Adrenal gland (tissue), 12 donors: ENCODE data around the gene FOXRED2. TPM values are rescaled to one million over a fixed set of nuclear protein-coding genes. Genes with fewer than 3 reads are reported as not detected.
A peak's percentile ranks its signal among the peaks of the same experiment; 100 is the strongest.
"Not testable (repeated sequence)": the region's sequence is repeated elsewhere in the genome, so short reads cannot be mapped to it uniquely, and the experiment has no call there.

Experiments
- DNase-seq, 7 donors: peaks; one replicate each; pipeline ENCODE4 v3.0.0-alpha.2; 2019 to 2020
- H3K27ac ChIP-seq, 5 donors: fragments of 200-600 bp; sonication (generic) in 4 of 5; 1 replicate in 3 of 5; 2 replicates in 2 of 5; pipeline versions ENCODE4 v1.5.1 to v1.8.0; 2016 to 2020; ENCODE audit warnings: mild to moderate bottlenecking in 1 of 5
- H3K27me3 ChIP-seq: fragments of 200-600 bp; 2 replicates; pipeline ENCODE4 v1.8.0; 2021
- H3K36me3 ChIP-seq, 2 donors: fragments of 200-600 bp; replicated peaks in 1 of 2; 1 replicate in 1 of 2; 2 replicates in 1 of 2; pipeline versions ENCODE4 v1.5.1 to v1.8.0; 2018 to 2022
- H3K4me1 ChIP-seq, 2 donors: fragments of 200-600 bp; replicated peaks in 1 of 2; 1 replicate in 1 of 2; 2 replicates in 1 of 2; pipeline versions ENCODE4 v1.5.1 to v1.8.0; 2018 to 2021
- H3K4me3 ChIP-seq, 4 donors: fragments of 200-600 bp; sonication (generic) in 3 of 4; one replicate each; pipeline ENCODE4 v1.5.1; 2016 to 2018
- H3K9me3 ChIP-seq, 3 donors: fragments of 200-600 bp; sonication (generic) in 1 of 3; replicated peaks in 1 of 3; 1 replicate in 2 of 3; 2 replicates in 1 of 3; pipeline versions ENCODE4 v1.5.1 to v1.8.0; 2016 to 2021
- POLR2A ChIP-seq, 2 donors: fragments of 450-650 bp; IDR thresholded peaks; one replicate each; pipeline ENCODE4 v1.6.1; 2017; ENCODE audit warnings: antibody characterized with exemption in 2 of 2, mild to moderate bottlenecking in 2 of 2, moderate library complexity in 1 of 2
- WGBS, 4 donors: extraction: QIAGEN DNeasy Blood & Tissue Kit in 2 of 4; methylation state at CpG; one replicate each; pipeline versions ENCODE4 v1.1.5 to v1.1.7; 2013 to 2017; 5-methylcytosine and 5-hydroxymethylcytosine counted together
- intact Hi-C, 2 donors: fragments of 100-400 bp; cut with DNase I; formaldehyde crosslinking; loops; one replicate each; pipeline versions ENCODE4 v1.14.1 to v1.15.0; 2022 to 2023
- polyA plus RNA-seq, 3 donors: library from polyadenylated mRNA; stranded (reverse); fragments of 200-250 nt in 2 of 3; fragments of 350-450 nt in 1 of 3; fragmentation: Illumina TruSeq in 1 of 3; extraction: RNeasy Lipid Tissue Mini Kit (QIAGEN cat#74804) in 1 of 3; gene quantifications; one replicate each; pipeline ENCODE4 v1.2.3, GENCODE V29; 2013 to 2014
- total RNA-seq, 9 donors: library from RNA; depleted of rRNA in 4 of 9; stranded (reverse); fragments of >200 nt in 4 of 9; fragments of 120-200 nt in 1 of 9; fragmentation: NEBNext Ultra II Directional in 1 of 9; extraction: Animal tissue kit (Norgen Biotek cat#: 25700) in 1 of 9; gene quantifications; one replicate each; pipeline versions ENCODE4 v1.1.0 to v1.2.4, GENCODE V29; 2013 to 2023
- TF ChIP-seq, protein P1 (sequence below), 6 experiments: fragments of 450-650 bp in 4 of 6; fragments of 200-600 bp in 2 of 6; sonication (generic) in 1 of 6; IDR thresholded peaks; 1 replicate in 5 of 6; 2 replicates in 1 of 6; pipeline versions ENCODE4 v1.5.1 to v1.8.0; 2016 to 2021; ENCODE audit warnings: antibody characterized with exemption in 6 of 6, mild to moderate bottlenecking in 2 of 6, moderate library complexity in 1 of 6
- donor health status: healthy with polysubstance abuse.
- donor health status: Bipolar disorder and iron deficiency.
- donor health status: DM: yes; HTN: yes; CAD: no.
- donor health status: DM: no; HTN: no; CAD: no.
- donor health status: DM: no; HTN: no; CAD: no.
- donor health status: DM: yes; HTN: yes; CAD: no.

The FOXRED2 gene
- total and polyA plus RNA-seq, 12 donors: 5.5 to 37.6 (median 22.9) TPM

DNA sequence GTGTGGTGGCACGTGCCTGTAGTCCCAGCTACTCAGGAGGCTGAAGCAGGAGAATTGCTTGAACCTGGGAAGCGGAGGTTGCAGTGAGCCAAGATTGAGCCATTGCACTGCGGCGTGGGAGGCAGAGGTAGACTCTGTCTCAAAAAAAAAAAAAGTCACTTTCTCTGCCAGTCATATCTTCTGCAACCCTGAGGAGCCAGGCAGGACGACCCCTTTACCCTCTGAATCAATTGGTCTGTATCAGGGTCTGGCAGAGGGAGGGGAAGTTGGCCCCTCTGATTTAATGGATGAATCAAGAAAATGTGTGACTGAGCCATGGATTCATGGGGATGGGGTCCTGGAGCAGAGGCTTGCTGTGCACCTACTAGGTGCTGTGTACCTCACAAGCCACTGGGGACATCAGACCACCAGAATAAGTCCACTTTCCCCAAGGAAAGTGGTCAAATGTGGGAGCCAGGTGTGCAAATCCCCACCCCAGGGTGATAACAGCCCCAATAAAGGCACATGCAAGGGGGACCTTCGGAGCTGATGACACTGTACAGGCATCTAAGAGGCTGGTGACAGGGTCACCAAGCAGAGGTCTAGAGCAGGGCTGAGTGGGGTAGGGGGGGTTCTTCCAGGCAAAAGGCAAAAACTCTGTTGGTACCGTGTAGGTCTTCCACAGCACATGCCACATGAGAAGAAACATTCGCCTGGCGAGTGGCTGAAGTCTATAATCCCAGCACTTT lies 54.4 kb downstream of the FOXRED2 start:
- TF ChIP-seq, protein P1, sequence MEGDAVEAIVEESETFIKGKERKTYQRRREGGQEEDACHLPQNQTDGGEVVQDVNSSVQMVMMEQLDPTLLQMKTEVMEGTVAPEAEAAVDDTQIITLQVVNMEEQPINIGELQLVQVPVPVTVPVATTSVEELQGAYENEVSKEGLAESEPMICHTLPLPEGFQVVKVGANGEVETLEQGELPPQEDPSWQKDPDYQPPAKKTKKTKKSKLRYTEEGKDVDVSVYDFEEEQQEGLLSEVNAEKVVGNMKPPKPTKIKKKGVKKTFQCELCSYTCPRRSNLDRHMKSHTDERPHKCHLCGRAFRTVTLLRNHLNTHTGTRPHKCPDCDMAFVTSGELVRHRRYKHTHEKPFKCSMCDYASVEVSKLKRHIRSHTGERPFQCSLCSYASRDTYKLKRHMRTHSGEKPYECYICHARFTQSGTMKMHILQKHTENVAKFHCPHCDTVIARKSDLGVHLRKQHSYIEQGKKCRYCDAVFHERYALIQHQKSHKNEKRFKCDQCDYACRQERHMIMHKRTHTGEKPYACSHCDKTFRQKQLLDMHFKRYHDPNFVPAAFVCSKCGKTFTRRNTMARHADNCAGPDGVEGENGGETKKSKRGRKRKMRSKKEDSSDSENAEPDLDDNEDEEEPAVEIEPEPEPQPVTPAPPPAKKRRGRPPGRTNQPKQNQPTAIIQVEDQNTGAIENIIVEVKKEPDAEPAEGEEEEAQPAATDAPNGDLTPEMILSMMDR (IDR thresholded peaks at IDR 0.05): no peak
- TF ChIP-seq POLR2A (IDR thresholded peaks at IDR 0.05): no peak
- 77 to 81% (median 79%) methylated on average over 9 of the region's 9 CpGs for WGBS, 4 donors
- Histone ChIP-seq H3K9me3 (no peaks in the 10 kb centered on the region), H3K4me1 (peaks cover 26 to 39% of the 10 kb centered on the region in 2 donors), H3K36me3 (no peaks in the 10 kb centered on the region), H3K4me3 (no peak overlapping the region), H3K27ac (peak overlapping the region; percentile 58 to 90 (median 88)), H3K27me3 (no peaks in the 10 kb centered on the region)
- no peak for DNase-seq
- intact Hi-C loops: no loop called here

DNA sequence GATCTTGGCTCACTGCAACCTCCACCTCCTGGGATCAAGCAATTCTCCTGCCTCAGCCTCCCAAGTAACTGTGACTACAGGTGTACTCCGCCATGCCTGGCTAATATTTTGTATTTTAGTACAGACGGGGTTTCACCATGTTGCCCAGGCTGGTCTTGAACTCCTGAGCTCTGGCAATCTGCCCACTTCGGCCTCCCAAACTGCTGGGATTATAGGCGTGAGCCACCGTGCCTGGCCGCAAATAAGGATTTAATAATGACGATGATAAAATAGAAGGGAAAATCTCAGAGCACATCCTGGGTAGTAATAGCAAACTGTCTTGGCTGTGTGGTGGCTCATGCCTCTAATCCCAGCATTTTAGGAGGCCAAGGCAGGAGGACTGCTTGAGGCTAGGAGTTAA lies 55.9 kb downstream of the FOXRED2 start:
- H3K4me3 ChIP-seq, DNase-seq, H3K36me3 ChIP-seq, intact Hi-C loops, H3K27me3 ChIP-seq, H3K9me3 ChIP-seq: not testable (repeated sequence)
- H3K27ac ChIP-seq: peak overlapping the region in 3 of 5 donors; percentile 88 to 90 (median 90)
- 88 to 94% (median 91%) methylated on average over 7 of the region's 7 CpGs for WGBS, 4 donors
- peaks cover 26 to 39% of the 10 kb centered on the region in 2 donors for H3K4me1 ChIP-seq

DNA sequence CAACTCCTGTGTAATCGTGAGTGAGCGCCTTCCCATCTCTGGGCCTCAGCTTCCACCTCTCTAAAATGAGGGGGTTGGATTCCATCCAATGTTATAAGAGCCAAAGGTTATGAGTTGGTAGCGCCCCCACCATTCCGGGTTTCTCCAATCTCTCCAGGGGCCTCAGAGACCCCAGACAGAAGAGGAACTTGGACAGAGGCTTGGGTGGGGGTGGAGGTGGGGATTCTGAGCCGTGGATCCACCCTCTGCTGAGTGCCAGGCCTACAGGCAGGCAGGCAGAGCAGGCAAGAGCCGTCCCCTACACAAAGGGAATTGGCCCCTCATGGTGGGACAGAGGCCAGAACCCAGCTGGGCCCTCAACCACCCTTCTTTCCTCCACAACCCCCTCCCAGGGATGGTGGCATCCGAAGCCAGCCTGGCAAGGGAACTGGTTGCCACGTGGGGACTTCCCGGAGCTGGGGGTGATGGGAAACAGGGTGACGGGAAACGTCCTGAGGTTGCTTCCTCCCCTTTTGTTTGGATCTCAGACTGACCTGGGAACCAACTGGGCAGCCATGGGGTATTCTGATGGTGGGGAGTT lies 57.2 kb downstream of the FOXRED2 start:
- H3K4me1 ChIP-seq: peaks cover 21 to 39% of the 10 kb centered on the region in 2 donors
- 64 to 83% (median 75%) methylated on average over 10 to 11 of the region's 11 CpGs for WGBS, 4 donors
- no peak for TF ChIP-seq POLR2A (IDR thresholded peaks at IDR 0.05)
- TF ChIP-seq, protein P1 (IDR thresholded peaks at IDR 0.05): no peak
- H3K4me3 ChIP-seq: no peak overlapping the region
- no peaks in the 10 kb centered on the region for H3K9me3 ChIP-seq
- H3K27me3 ChIP-seq: no peaks in the 10 kb centered on the region
- no peak for DNase-seq
- intact Hi-C loops: loop anchor here in 1 of 2 donors (10.0 kb wide), 1 partner anchor 55 kb away; no protein-coding TSS in a partner anchor
- H3K27ac ChIP-seq: peak overlapping the region in 1 of 5 donors; percentile 41
- no peaks in the 10 kb centered on the region for H3K36me3 ChIP-seq

DNA sequence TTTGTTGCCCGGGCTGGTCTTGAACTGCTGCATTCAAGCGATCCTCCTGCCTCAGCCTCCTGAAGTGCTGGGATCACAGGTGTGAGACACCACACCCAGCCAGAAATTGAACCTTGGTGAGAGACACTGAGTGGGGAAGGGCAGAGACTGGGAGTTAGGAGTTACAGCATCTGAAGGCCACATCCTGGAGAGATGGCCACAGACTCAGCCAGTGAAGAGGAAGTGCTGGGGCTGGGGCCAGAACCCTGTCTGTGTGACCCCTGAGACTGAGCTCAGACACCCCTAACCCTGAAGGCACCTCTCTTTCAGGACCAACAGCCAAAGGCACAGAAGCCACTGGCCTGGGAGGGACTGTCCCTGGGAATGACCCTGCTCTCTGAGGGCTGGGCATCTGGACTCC lies 59.2 kb downstream of the FOXRED2 start:
- Histone ChIP-seq H3K4me1 (peaks cover 19 to 37% of the 10 kb centered on the region in 2 donors), H3K36me3 (no peaks in the 10 kb centered on the region), H3K27ac (peak overlapping the region in 1 of 5 donors; percentile 16), H3K4me3 (no peak overlapping the region), H3K27me3 (no peaks in the 10 kb centered on the region), H3K9me3 (no peaks in the 10 kb centered on the region)
- no peak for DNase-seq
- intact Hi-C loops: loop anchor here in 1 of 2 donors (10.0 kb wide), 1 partner anchor 53 kb away; no protein-coding TSS in a partner anchor
- WGBS, 4 donors: 88 to 96% (median 93%) methylated on average over 2 of the region's 2 CpGs
- TF ChIP-seq, protein P1 (IDR thresholded peaks at IDR 0.05): no peak
- TF ChIP-seq POLR2A (IDR thresholded peaks at IDR 0.05): no peak
